SH-SY5Y (cell line): Measurements from ENCODE around the gene AP4E1.

Experiments used
- GATA2 ChIP-seq: IDR thresholded peaks from 2 replicates; pipeline ENCODE4 v1.6.1; 2011; ENCODE audit warnings: mild to moderate bottlenecking, low read depth, low read length
- GATA3 ChIP-seq: IDR thresholded peaks from 2 replicates; pipeline ENCODE4 v1.6.1; 2011; ENCODE audit warnings: low read depth, mild to moderate bottlenecking, low read length, moderate library complexity

DNA sequence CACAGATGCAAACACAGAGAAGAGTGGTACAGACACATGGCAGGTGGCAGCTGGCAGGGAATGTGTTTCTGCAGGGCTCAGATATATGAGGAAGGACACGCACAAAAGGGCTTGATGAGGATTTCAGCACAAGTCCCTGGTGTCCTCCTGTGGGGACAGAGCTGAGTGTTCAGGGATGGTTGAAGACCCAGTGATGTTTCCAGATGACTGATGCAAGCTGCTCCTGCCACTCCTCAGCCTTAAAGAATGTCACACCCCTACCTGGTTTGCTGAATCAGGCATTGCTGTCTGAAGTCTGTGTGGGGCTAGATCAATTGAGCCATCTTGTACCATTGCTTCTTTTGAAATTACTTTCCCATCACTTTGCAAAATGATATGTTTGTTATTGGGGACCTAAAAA, 146.1 kb downstream of the AP4E1 start:
- TF ChIP-seq GATA3 (no peak), GATA2 (no peak)
